Upper lobe of left lung (tissue), 4 donors: Measurements from ENCODE around the gene DBNDD1.
"Not testable (repeated sequence)": the region's sequence is repeated elsewhere in the genome, so short reads cannot be mapped to it uniquely, and the experiment has no call there.

Source experiments
- POLR2A ChIP-seq, 4 donors: fragments of 450-650 bp; IDR thresholded peaks; one replicate each; pipeline ENCODE4 v1.5.1; 2016 to 2017; ENCODE audit warnings: antibody characterized with exemption in 4 of 4, mild to moderate bottlenecking in 2 of 4
- POLR2AphosphoS5 ChIP-seq, 2 donors: sonication (generic); formaldehyde crosslinking; IDR thresholded peaks; one replicate each; pipeline ENCODE4 v1.5.1; 2017; ENCODE audit warnings: antibody characterized with exemption in 2 of 2
- TF ChIP-seq, protein P1 (sequence below), 6 experiments: fragments of 450-650 bp in 4 of 6; fragments of 200-600 bp in 2 of 6; sonication (generic) in 2 of 6; IDR thresholded peaks; one replicate each; pipeline ENCODE4 v1.5.1; 2016 to 2019; ENCODE audit warnings: antibody characterized with exemption in 6 of 6

- not testable (repeated sequence) for TF ChIP-seq POLR2A, POLR2AphosphoS5 (IDR thresholded peaks at IDR 0.05)
- TF ChIP-seq, protein P1, sequence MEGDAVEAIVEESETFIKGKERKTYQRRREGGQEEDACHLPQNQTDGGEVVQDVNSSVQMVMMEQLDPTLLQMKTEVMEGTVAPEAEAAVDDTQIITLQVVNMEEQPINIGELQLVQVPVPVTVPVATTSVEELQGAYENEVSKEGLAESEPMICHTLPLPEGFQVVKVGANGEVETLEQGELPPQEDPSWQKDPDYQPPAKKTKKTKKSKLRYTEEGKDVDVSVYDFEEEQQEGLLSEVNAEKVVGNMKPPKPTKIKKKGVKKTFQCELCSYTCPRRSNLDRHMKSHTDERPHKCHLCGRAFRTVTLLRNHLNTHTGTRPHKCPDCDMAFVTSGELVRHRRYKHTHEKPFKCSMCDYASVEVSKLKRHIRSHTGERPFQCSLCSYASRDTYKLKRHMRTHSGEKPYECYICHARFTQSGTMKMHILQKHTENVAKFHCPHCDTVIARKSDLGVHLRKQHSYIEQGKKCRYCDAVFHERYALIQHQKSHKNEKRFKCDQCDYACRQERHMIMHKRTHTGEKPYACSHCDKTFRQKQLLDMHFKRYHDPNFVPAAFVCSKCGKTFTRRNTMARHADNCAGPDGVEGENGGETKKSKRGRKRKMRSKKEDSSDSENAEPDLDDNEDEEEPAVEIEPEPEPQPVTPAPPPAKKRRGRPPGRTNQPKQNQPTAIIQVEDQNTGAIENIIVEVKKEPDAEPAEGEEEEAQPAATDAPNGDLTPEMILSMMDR (IDR thresholded peaks at IDR 0.05) = not testable (repeated sequence)
These were observed 37.3 kb upstream of the DBNDD1 start for GRCh38 chr16:90056521-90056920.
